Peyer's patch (tissue), 4 donors: Measurements from ENCODE around the gene AFG3L2. TPM values are rescaled to one million over a fixed set of nuclear protein-coding genes. Genes with fewer than 3 reads are reported as not detected.

ENCODE experiments used
- DNase-seq, 3 donors: peaks; one replicate each; pipeline ENCODE4 v3.0.0-alpha.2; 2017 to 2019
- H3K27ac ChIP-seq, 4 donors: fragments of 200-600 bp; sonication (generic); one replicate each; pipeline ENCODE4 v1.5.1; 2016 to 2019
- H3K27me3 ChIP-seq, 2 donors: fragments of 200-600 bp; sonication (generic); one replicate each; pipeline ENCODE4 v1.5.1; 2019
- H3K36me3 ChIP-seq, 3 donors: fragments of 200-600 bp; sonication (generic); one replicate each; pipeline ENCODE4 v1.5.1; 2016 to 2019
- H3K4me1 ChIP-seq, 4 donors: fragments of 200-600 bp; sonication (generic); one replicate each; pipeline ENCODE4 v1.5.1; 2016 to 2019
- H3K4me3 ChIP-seq, 4 donors: fragments of 200-600 bp; sonication (generic); 1 replicate in 3 of 4; 2 replicates in 1 of 4; pipeline ENCODE4 v1.5.1; 2016 to 2019; ENCODE audit warnings: mild to moderate bottlenecking in 1 of 4
- H3K9me3 ChIP-seq, 4 donors: fragments of 200-600 bp; sonication (generic); one replicate each; pipeline ENCODE4 v1.5.1; 2016 to 2019; ENCODE audit warnings: mild to moderate bottlenecking in 1 of 4
- POLR2A ChIP-seq, 2 donors: fragments of 450-650 bp; IDR thresholded peaks; one replicate each; pipeline ENCODE4 v1.5.1; 2017; ENCODE audit warnings: antibody characterized with exemption in 2 of 2, mild to moderate bottlenecking in 2 of 2, moderate library complexity in 2 of 2
- total RNA-seq, 4 donors: library from RNA; depleted of rRNA; stranded (reverse); fragments of >200 nt; gene quantifications; one replicate each; pipeline ENCODE4 v1.1.0, GENCODE V29; 2016
- TF ChIP-seq, protein P1 (sequence below), 6 experiments: fragments of 450-650 bp in 4 of 6; fragments of 200-600 bp in 2 of 6; sonication (generic) in 1 of 6; IDR thresholded peaks; one replicate each; pipeline ENCODE4 v1.5.1; 2017 to 2019; ENCODE audit warnings: antibody characterized with exemption in 6 of 6, mild to moderate bottlenecking in 3 of 6, moderate library complexity in 1 of 6

Gene AFG3L2
- total RNA-seq, 4 donors from 2014 or later, result 47.9 to 111 (median 94.8) TPM

DNA sequence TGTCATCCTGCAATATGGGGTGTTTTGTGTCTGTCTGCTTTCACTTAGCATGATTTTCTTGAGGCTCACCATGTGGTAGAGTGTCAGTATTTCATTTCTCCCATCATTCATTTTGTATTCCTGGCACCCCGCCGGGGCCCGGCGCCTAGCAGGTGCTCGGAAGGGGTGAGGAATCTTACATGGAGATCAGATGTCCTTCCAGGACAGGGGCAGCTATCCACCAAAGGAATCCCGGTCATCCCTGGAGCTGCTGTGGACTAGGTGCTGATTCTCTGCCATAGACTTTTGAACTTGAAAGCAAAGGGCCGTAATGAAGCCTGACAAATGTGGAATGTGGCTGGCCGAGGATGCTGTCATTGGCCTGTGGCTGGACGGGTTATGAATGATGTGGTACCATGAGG is 33.1 kb upstream of the AFG3L2 start:
- H3K4me1 ChIP-seq, result peaks cover 0 to 6% (median 4%) of the 10 kb centered on the region in 4 donors
- H3K9me3 ChIP-seq, result no peaks in the 10 kb centered on the region
- no peak overlapping the region for H3K27ac ChIP-seq
- TF ChIP-seq, protein P1, sequence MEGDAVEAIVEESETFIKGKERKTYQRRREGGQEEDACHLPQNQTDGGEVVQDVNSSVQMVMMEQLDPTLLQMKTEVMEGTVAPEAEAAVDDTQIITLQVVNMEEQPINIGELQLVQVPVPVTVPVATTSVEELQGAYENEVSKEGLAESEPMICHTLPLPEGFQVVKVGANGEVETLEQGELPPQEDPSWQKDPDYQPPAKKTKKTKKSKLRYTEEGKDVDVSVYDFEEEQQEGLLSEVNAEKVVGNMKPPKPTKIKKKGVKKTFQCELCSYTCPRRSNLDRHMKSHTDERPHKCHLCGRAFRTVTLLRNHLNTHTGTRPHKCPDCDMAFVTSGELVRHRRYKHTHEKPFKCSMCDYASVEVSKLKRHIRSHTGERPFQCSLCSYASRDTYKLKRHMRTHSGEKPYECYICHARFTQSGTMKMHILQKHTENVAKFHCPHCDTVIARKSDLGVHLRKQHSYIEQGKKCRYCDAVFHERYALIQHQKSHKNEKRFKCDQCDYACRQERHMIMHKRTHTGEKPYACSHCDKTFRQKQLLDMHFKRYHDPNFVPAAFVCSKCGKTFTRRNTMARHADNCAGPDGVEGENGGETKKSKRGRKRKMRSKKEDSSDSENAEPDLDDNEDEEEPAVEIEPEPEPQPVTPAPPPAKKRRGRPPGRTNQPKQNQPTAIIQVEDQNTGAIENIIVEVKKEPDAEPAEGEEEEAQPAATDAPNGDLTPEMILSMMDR (IDR thresholded peaks at IDR 0.05), result no peak
- no peak for TF ChIP-seq POLR2A (IDR thresholded peaks at IDR 0.05)
- DNase-seq, result no peak
- H3K4me3 ChIP-seq, result no peak overlapping the region
- H3K36me3 ChIP-seq, result no peaks in the 10 kb centered on the region
- H3K27me3 ChIP-seq, result no peaks in the 10 kb centered on the region

DNA sequence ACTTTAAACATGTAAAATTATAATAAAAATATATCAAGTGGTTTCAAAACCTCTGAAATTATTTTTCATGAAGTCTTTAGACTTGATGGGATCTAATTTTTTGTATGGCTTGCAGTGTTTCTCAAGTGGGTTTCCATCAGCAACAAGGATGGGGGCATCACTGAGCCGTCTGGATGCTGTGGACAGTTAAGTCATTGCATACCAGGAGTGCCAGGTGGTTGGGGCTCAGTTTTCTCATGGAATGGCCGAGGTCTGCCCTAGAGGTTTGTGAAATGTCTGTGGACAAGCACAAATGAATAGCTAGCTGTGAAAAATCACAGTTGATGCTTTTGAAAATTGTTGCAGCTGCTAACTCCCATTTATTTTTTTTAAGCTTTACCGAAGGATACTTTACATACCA is 32.4 kb upstream of the AFG3L2 start:
- Histone ChIP-seq H3K4me1 (peaks cover 0 to 6% (median 4%) of the 10 kb centered on the region in 4 donors), H3K27me3 (no peaks in the 10 kb centered on the region), H3K4me3 (no peak overlapping the region), H3K9me3 (no peaks in the 10 kb centered on the region), H3K36me3 (no peaks in the 10 kb centered on the region), H3K27ac (no peak overlapping the region)
- DNase-seq, result no peak
- TF ChIP-seq, protein P1 (IDR thresholded peaks at IDR 0.05), result no peak
- no peak for TF ChIP-seq POLR2A (IDR thresholded peaks at IDR 0.05)

DNA sequence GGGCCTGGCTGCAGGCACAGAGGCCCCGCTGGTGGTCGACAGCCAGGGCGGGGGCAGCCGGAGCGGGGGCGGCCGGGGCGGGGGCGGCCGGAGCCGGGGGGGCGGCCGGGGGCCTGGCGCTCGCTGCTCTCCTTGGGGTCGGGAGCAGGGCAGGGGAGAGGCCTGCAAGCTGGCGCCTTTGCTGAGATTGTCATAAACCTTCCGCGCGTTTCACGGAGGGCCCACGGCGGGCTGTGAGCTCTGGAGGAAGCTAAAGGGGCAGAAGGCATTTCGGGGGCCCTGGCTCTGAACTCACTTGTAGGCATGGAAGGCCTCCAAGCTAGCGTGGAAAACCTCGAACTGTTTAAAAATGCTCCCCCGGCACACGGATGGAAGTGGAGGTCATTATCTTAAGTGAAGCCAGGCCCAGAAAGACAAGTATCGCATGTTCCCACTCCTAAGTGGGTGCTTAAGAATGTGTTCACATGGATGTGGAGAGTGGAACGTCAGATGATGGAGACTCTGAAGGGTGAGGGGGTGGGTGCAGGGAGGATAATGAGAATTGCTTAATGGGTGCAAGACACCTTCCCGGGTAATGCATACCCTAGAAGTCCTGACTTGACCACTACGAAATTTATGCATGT is 31.3 kb upstream of the AFG3L2 start:
- peak overlapping the region; percentile 48 to 82 (median 78) for H3K27ac ChIP-seq
- no peak for DNase-seq

DNA sequence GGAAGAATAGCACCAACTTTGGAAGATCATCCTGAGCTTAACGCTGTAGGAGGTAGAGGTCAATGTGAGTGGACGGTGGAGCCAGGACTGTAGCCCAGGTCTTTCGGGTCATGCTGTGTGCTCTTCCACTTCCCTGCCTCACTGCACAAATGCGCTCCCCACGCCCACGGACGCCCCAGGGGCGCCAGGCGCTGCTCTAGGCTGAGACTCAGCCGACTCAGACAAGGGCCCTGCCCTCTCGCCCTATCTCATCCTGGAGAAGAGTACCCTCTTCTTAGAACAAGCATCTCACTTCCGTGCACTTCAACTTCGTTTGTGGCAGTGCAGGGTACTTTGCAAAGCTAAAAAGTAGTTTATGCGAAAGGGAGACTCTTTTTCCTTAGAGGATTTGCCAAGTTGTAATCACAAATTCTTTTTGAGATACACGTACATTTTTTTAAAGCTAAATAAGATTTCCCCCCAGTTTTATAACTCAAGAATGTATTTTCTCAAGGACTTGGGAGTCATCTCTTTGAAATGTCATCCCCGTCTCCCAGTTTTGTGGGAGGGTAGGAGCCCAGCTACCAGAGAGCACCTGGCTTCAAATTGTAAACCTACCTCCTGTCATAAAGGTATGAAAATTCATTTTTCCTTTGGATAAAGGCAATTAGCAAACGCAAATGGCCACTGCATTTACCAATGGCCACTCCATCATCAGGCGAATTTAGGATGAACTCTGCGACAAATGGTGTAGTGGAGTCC is 29.5 kb upstream of the AFG3L2 start:
- H3K27me3 ChIP-seq, result no peaks in the 10 kb centered on the region
- H3K4me1 ChIP-seq, result peaks cover 0 to 6% (median 4%) of the 10 kb centered on the region in 4 donors
- no peak for TF ChIP-seq POLR2A (IDR thresholded peaks at IDR 0.05)
- TF ChIP-seq, protein P1 (IDR thresholded peaks at IDR 0.05), result no peak
- H3K4me3 ChIP-seq, result no peak overlapping the region
- no peaks in the 10 kb centered on the region for H3K36me3 ChIP-seq
- H3K27ac ChIP-seq, result no peak overlapping the region
- no peak for DNase-seq
- H3K9me3 ChIP-seq, result no peaks in the 10 kb centered on the region

More for the DNA sequence above, 31.3 kb upstream of the AFG3L2 start:
- TF ChIP-seq, protein P1 (IDR thresholded peaks at IDR 0.05), result no peak
- no peak for TF ChIP-seq POLR2A (IDR thresholded peaks at IDR 0.05)
- Histone ChIP-seq H3K9me3 (no peaks in the 10 kb centered on the region), H3K4me1 (peaks cover 0 to 6% (median 4%) of the 10 kb centered on the region in 4 donors), H3K36me3 (no peaks in the 10 kb centered on the region), H3K27me3 (no peaks in the 10 kb centered on the region), H3K4me3 (peak overlapping the region; percentile 41 to 70 (median 64))

DNA sequence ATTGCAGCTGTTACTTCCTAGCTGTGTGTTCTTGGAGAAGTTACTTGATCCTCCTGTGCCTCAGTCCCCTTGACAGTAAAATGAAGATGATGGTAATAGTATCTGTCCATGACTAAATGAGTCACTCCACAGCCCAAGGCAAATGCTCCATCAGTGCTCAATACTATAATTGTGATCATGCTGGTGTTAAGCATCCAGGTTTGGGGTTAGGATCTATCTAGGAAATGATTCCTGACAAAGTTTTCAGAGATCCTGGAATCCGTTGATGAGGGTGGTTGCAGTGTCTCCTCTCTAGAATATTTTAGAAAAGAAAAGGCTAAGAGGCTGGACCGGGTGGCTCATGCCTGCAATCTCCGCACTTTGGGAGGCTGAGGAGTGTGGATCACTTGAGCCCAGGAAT is 28.0 kb upstream of the AFG3L2 start:
- no peak for DNase-seq
- H3K9me3 ChIP-seq, result no peaks in the 10 kb centered on the region
- no peaks in the 10 kb centered on the region for H3K36me3 ChIP-seq
- peaks cover 0 to 6% (median 4%) of the 10 kb centered on the region in 4 donors for H3K4me1 ChIP-seq
- TF ChIP-seq, protein P1 (IDR thresholded peaks at IDR 0.05), result no peak
- TF ChIP-seq POLR2A (IDR thresholded peaks at IDR 0.05), result no peak
- H3K27me3 ChIP-seq, result no peaks in the 10 kb centered on the region
- no peak overlapping the region for H3K4me3 ChIP-seq
- no peak overlapping the region for H3K27ac ChIP-seq
